ENCODE measurements around the gene ZSWIM8. TPM values are rescaled to one million over a fixed set of nuclear protein-coding genes. Genes with fewer than 3 reads are reported as not detected.
A peak's percentile ranks its signal among the peaks of the same experiment; 100 is the strongest.
"Not testable (repeated sequence)": the region's sequence is repeated elsewhere in the genome, so short reads cannot be mapped to it uniquely, and the experiment has no call there.

ZSWIM8 gene
- total RNA-seq, result 121 to 131 TPM (median 122 TPM) in 3 replicates

DNA sequence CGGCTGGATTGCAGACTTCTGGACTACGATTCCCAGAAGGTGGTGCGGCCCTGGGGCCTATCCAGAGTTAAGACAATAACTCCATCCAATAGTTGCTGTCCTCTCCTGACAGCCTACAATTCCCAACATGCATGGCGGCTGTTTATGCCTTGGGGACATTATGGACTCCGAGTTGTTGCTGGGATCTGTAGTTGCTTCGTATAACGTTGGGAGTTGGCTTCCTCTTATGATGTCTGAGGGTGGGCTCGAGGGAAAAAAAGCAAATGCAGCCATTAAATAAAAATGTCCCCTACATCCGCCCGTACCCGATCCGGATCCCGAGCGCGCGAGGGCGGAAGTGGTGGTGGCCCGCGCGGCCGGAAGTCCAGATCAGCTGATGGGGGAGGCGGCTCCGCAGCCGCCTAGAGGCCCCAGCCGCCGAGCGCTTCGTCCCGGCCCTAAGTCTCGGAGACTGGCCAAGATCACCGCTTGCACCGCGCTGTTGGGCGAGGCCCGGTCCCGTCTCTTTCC, at the start of gene ZSWIM8:
Gene ZSWIM8, plus strand, starts transcription at position 396 of the 510 bp plus-strand sequence. CDS start 273 bp downstream, outside the sequence.
- Mint-ChIP-seq H3K4me1 (peaks cover 48% of the 10 kb centered on the region), H3K36me3 (peaks cover 11% of the 10 kb centered on the region), H3K27me3 (ENCODE audit: low read depth) (no peaks in the 10 kb centered on the region), H3K4me3 (peak within 1 kb of the TSS; percentile 99), H3K27ac (peak within 1 kb of the TSS; percentile 98), H3K9me3 (no peaks in the 10 kb centered on the region)
- TF ChIP-seq CTCF (IDR thresholded peaks at IDR 0.05; ENCODE audit: unreplicated experiment), result no peak
- peak; percentile 65 to 83 for DNase-seq (ENCODE audit: low spot score in 2 of 2, unreplicated experiment in 2 of 2)

- not testable (repeated sequence) for H3K27ac Mint-ChIP-seq; H3K27me3 Mint-ChIP-seq (ENCODE audit: low read depth); H3K36me3 Mint-ChIP-seq
Observed at GRCh38 chr10:73740501-73741254, 44.7 kb upstream of the ZSWIM8 start.

GRCh38 chr10:73742454-73742734, 43.0 kb upstream of the ZSWIM8 start:
- Mint-ChIP-seq H3K27ac (peak overlapping the region; percentile 99), H3K9me3 (no peaks in the 10 kb centered on the region), H3K36me3 (peaks cover 3% of the 10 kb centered on the region), H3K27me3 (ENCODE audit: low read depth) (no peaks in the 10 kb centered on the region), H3K4me1 (peaks cover 26% of the 10 kb centered on the region), H3K4me3 (peak overlapping the region; percentile 94)
- TF ChIP-seq CTCF (IDR thresholded peaks at IDR 0.05; ENCODE audit: unreplicated experiment), result no peak
- DNase-seq (ENCODE audit: low spot score in 2 of 2, unreplicated experiment in 2 of 2), result no peak

More at GRCh38 chr10:73740501-73741254, 44.7 kb upstream of the ZSWIM8 start:
- H3K4me1 Mint-ChIP-seq, result peaks cover 17% of the 10 kb centered on the region
- H3K9me3 Mint-ChIP-seq; H3K4me3 Mint-ChIP-seq; DNase-seq (ENCODE audit: low spot score in 2 of 2, unreplicated experiment in 2 of 2): not testable (repeated sequence)

DNA sequence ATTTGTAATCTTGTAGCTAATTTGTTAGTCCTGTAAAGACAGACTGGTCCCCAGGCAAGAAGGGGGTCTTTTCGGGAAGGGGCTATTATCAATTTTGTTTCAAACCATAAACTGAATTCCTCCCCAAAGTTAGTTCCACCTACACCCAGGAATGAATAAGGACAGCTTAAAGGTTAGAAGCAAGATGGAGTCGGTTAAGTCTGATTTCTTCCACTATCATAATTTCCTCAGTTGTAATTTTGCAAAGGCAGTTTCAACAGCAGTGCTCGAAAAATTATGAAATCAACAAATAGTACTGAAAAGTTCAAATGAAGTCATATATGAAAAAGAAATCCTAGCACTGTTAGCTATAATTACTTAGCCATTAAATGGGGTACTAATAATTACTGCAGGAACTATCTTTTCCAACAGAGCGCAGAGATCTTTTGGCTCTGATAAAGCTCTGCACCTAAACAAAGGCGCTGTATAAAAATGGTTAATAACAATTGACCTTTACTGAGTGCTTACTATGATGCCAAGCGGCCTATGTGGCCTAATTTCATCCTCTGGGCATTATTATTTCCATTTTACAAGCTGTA, 42.0 kb upstream of the ZSWIM8 start:
- no peak for TF ChIP-seq CTCF (IDR thresholded peaks at IDR 0.05; ENCODE audit: unreplicated experiment)
- Mint-ChIP-seq H3K27ac (peak overlapping the region; percentile 99), H3K9me3 (no peaks in the 10 kb centered on the region), H3K4me1 (peaks cover 26% of the 10 kb centered on the region), H3K36me3 (no peaks in the 10 kb centered on the region), H3K4me3 (peak overlapping the region; percentile 94), H3K27me3 (ENCODE audit: low read depth) (no peaks in the 10 kb centered on the region)
- DNase-seq (ENCODE audit: low spot score in 2 of 2, unreplicated experiment in 2 of 2), result no peak

DNA sequence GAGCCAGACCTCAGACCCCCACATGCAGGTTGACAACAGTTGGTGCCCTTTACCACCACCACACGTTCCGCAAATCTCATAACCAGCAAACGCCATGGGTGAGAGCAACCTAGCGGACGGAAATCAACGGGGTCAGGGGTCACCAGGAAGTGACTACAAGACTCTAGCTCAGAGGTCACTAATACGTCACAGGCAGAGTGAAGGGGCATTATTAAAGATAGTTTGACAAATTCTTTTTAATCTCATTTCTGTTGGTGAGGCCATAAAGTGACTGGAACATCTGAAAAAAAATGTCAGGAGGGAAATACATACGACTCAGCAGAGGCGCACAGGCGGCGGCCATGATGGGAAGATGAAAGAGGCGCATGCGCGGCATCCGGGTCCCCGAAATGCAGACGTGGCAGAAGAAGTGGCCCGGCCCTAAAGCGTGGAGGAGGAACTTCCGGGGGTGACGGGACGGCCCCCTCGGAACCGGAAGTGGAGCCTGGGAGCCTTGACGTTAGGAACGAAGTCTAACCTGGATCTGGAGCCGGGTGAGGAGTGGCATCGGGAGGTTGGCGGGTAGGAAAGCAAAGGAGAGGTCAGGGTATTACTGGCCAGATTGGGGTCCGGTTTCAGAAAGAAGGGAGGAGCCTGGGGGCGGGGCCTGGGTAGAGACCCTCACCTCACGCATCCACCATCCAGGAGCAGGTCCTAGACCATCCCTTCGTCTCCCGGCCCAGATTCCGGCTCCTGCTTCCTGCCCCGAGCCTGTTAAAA, 41.3 kb upstream of the ZSWIM8 start, which contains the start of gene SEC24C:
Gene SEC24C, plus strand, starts transcription at position 468 of the 759 bp plus-strand sequence. CDS start 2,461 bp downstream, outside the sequence.
- H3K36me3 Mint-ChIP-seq, result peaks cover 2% of the 10 kb centered on the region
- peak; percentile 84 to 93 for DNase-seq (ENCODE audit: low spot score in 2 of 2, unreplicated experiment in 2 of 2)
- TF ChIP-seq CTCF (IDR thresholded peaks at IDR 0.05; ENCODE audit: unreplicated experiment), result no peak
- H3K4me1 Mint-ChIP-seq, result peaks cover 28% of the 10 kb centered on the region
- H3K9me3 Mint-ChIP-seq, result no peaks in the 10 kb centered on the region
- peak within 1 kb of the TSS; percentile 99 for H3K27ac Mint-ChIP-seq
- H3K4me3 Mint-ChIP-seq, result peak within 1 kb of the TSS; percentile 94
- H3K27me3 Mint-ChIP-seq (ENCODE audit: low read depth), result no peaks in the 10 kb centered on the region

Measured in mesothelial cell of epicardium (in vitro differentiated cells).